ENCODE data around the gene FXYD6. TPM values are rescaled to one million over a fixed set of nuclear protein-coding genes. Genes with fewer than 3 reads are reported as not detected.
"Not testable (repeated sequence)": the region's sequence is repeated elsewhere in the genome, so short reads cannot be mapped to it uniquely, and the experiment has no call there.

FXYD6 gene
- total RNA-seq, 2 donors from 2014 or later, result 0.19 TPM; not detected in 1

- peak overlapping the region; percentile 46 for H3K4me3 Mint-ChIP-seq
- not testable (repeated sequence) for H3K36me3 Mint-ChIP-seq (ENCODE audit: low read depth); H3K27me3 Mint-ChIP-seq; H3K9me3 Mint-ChIP-seq; ATAC-seq (replicated peaks)
- peaks cover 27% of the 10 kb centered on the region for H3K4me1 Mint-ChIP-seq
- peak overlapping the region; percentile 1 for H3K27ac Mint-ChIP-seq
Measured at GRCh38 chr11:117810056-117810451, 66.4 kb downstream of the FXYD6 start.

DNA sequence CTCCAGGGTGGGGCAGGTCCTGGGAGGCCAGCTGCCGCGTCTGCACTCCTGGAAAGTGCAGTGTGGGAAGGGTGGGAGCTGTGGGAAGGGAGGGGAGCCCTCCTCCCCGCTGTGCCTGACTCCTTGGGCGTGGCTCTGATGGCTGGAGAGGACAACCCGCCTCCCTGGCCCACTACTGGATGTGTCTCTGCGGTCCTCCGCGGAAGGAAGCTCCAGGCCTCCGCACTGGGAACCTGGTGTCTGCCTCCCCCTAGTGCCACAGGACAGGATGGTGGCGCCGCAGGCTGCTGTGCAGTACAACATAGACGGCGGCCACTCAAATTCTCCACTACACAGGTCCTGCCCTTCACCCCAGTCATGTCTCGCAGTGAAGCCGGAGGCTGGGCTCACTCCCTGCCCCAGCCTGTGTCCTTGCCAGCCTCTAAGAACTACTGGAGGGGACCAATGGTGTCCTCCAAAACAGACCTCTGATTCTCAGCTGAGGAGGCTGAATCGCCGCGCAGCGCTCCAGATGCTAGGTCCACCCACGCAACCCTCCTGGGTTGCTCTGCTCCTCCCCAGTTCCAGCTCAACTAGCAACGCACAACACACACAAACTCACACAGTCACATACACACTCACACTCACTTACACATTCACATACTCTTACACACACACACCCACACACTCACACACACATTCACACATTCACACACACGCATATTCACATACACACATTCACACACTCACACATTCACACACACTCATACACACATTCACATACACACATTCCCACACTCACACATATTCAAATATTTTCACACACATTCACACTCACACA lies 67.0 kb downstream of the FXYD6 start:
- Mint-ChIP-seq H3K4me1 (peaks cover 21% of the 10 kb centered on the region), H3K36me3 (ENCODE audit: low read depth) (no peaks in the 10 kb centered on the region), H3K9me3 (no peaks in the 10 kb centered on the region), H3K4me3 (peak overlapping the region; percentile 46), H3K27ac (peak overlapping the region; percentile 1), H3K27me3 (peaks cover 4% of the 10 kb centered on the region)
- ATAC-seq (replicated peaks), result peak; percentile 90

GRCh38 chr11:117808784-117809183 lies 67.7 kb downstream of the FXYD6 start:
- H3K27ac Mint-ChIP-seq, result no peak overlapping the region
- peak overlapping the region; percentile 46 for H3K4me3 Mint-ChIP-seq
- no peaks in the 10 kb centered on the region for H3K9me3 Mint-ChIP-seq
- H3K4me1 Mint-ChIP-seq, result peaks cover 18% of the 10 kb centered on the region
- no peaks in the 10 kb centered on the region for H3K36me3 Mint-ChIP-seq (ENCODE audit: low read depth)
- no peak for ATAC-seq (replicated peaks)
- peaks cover 4% of the 10 kb centered on the region for H3K27me3 Mint-ChIP-seq

- ATAC-seq (replicated peaks), result peak; percentile 60
- H3K36me3 Mint-ChIP-seq (ENCODE audit: low read depth), result no peaks in the 10 kb centered on the region
- H3K27me3 Mint-ChIP-seq, result peaks cover 4% of the 10 kb centered on the region
- H3K9me3 Mint-ChIP-seq, result no peaks in the 10 kb centered on the region
- H3K27ac Mint-ChIP-seq, result no peak overlapping the region
- H3K4me1 Mint-ChIP-seq, result peaks cover 8% of the 10 kb centered on the region
- no peak overlapping the region for H3K4me3 Mint-ChIP-seq
Measured at GRCh38 chr11:117807482-117808327, 68.8 kb downstream of the FXYD6 start.

- Mint-ChIP-seq H3K36me3 (ENCODE audit: low read depth) (no peaks in the 10 kb centered on the region), H3K27me3 (peaks cover 4% of the 10 kb centered on the region), H3K4me3 (no peak overlapping the region), H3K4me1 (peaks cover 7% of the 10 kb centered on the region), H3K27ac (no peak overlapping the region), H3K9me3 (no peaks in the 10 kb centered on the region)
- ATAC-seq (replicated peaks), result no peak
Measured at GRCh38 chr11:117806846-117807245, 69.6 kb downstream of the FXYD6 start.

DNA sequence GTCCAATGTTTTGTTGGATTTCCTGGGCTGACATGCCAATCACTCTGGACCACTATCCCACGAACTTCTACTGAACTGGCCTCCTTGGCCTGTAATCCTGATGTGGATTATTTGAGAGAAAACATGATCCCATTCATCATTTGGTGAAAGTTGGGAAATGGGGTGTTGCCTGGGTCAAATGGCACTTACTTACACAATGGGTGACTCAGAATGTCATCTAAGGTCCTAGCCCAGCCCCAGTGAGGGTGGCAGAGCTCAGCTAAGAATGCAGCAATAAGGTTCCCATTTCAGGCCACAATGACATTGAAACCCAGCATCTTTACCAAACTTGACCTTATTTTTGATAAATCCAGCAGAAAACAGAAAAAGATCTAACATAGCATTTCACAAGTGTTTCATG lies 71.4 kb downstream of the FXYD6 start:
- H3K4me3 Mint-ChIP-seq, result no peak overlapping the region
- no peaks in the 10 kb centered on the region for H3K9me3 Mint-ChIP-seq

DNA sequence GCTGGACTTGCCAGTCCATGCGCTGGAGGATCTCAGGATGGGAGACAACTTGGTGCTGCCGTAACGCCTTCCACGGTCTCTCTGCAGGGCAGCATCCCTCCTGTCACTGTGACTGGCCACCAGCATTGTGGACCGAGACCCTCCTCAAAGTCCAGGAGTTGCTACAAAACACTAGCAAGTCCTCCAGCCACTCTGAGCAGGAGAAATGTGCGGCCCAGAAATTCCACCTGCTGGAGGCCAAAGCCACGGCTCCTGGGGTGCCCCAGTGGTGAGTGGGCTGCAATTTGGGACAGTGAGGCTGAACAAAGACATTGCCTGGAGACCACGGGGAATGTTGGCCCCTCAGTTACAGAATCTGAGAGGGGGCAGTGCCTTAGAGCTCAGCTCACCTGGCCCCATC lies 72.6 kb downstream of the FXYD6 start:
- Mint-ChIP-seq H3K9me3 (no peaks in the 10 kb centered on the region), H3K4me1 (no peaks in the 10 kb centered on the region), H3K27ac (no peak overlapping the region), H3K4me3 (no peak overlapping the region), H3K36me3 (ENCODE audit: low read depth) (no peaks in the 10 kb centered on the region), H3K27me3 (peaks cover 1% of the 10 kb centered on the region)
- ATAC-seq (replicated peaks), result no peak

More for the DNA sequence above, 71.4 kb downstream of the FXYD6 start:
- Mint-ChIP-seq H3K4me1 (peaks cover 6% of the 10 kb centered on the region), H3K27ac (no peak overlapping the region), H3K36me3 (ENCODE audit: low read depth) (no peaks in the 10 kb centered on the region), H3K27me3 (peaks cover 4% of the 10 kb centered on the region)
- no peak for ATAC-seq (replicated peaks)

GRCh38 chr11:117799634-117800033 lies 76.8 kb downstream of the FXYD6 start:
- Mint-ChIP-seq H3K36me3 (ENCODE audit: low read depth) (no peaks in the 10 kb centered on the region), H3K27me3 (peaks cover 19% of the 10 kb centered on the region), H3K9me3 (no peaks in the 10 kb centered on the region), H3K4me3 (no peak overlapping the region), H3K4me1 (peaks cover 5% of the 10 kb centered on the region), H3K27ac (no peak overlapping the region)
- ATAC-seq (replicated peaks), result no peak

- no peaks in the 10 kb centered on the region for H3K36me3 Mint-ChIP-seq (ENCODE audit: low read depth)
- ATAC-seq (replicated peaks), result peak; percentile 75
- H3K4me1 Mint-ChIP-seq, result peaks cover 5% of the 10 kb centered on the region
- peak within 1 kb of the TSS; percentile 55 for H3K4me3 Mint-ChIP-seq
- peaks cover 43% of the 10 kb centered on the region for H3K27me3 Mint-ChIP-seq
- H3K27ac Mint-ChIP-seq, result no peak within 1 kb of the TSS
- H3K9me3 Mint-ChIP-seq, result no peaks in the 10 kb centered on the region
Measured at GRCh38 chr11:117796872-117797529, 79.5 kb downstream of the FXYD6 start, which contains the start of gene DSCAML1. DSCAML1 (minus strand) TSS chr11:117797216; CDS start chr11:117797079, 137 bp downstream.

GRCh38 chr11:117796456-117796871 lies 80.0 kb downstream of the FXYD6 start:
- ATAC-seq (replicated peaks), result no peak
- no peaks in the 10 kb centered on the region for H3K36me3 Mint-ChIP-seq (ENCODE audit: low read depth)
- peak overlapping the region; percentile 33 for H3K4me3 Mint-ChIP-seq
- H3K27me3 Mint-ChIP-seq, result peaks cover 46% of the 10 kb centered on the region
- H3K4me1 Mint-ChIP-seq, result peaks cover 5% of the 10 kb centered on the region
- no peak overlapping the region for H3K27ac Mint-ChIP-seq
- no peaks in the 10 kb centered on the region for H3K9me3 Mint-ChIP-seq

DNA sequence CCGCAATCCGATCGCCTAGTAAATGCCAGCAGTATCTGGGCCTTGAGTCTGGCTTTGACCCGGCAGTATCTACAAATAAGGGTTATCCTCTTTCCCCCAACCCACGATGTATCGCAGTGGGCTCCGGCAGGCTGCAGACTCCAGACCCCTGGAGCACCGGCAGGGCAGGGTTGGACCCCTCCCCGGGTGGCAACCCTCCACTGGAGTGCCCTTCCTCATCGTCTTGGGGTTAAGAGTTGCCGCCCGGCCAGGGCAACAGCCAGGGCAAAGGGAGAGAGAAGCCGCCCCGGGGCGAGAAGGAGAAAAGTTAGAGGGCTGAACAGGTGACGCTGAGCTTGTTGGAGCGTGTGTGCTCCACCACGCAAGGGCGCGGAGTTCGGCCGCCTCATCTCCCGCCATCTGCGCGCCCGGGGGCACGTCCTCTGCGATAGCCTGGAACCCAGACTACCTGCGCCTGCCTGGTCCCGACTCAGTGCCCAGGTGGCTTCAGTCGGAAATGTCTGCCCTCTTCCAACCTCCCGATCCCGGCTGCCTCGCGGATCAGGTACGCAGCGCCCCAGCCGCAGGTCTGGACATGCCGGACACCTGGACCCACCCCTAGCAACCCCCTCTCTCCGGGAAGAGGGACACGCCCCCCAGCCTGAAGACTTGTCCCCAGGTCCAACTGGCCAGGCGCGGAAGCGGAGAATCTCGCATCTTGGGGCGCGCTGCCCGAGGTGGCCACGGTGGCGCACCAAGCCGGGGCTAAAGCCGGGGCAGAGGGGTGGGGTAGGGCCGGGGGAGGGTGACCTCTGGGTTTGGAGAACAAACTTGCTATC lies 80.6 kb downstream of the FXYD6 start:
- H3K4me1 Mint-ChIP-seq, result peaks cover 5% of the 10 kb centered on the region
- no peak overlapping the region for H3K27ac Mint-ChIP-seq
- H3K9me3 Mint-ChIP-seq, result no peaks in the 10 kb centered on the region
- peak overlapping the region; percentile 33 for H3K4me3 Mint-ChIP-seq
- no peak for ATAC-seq (replicated peaks)
- no peaks in the 10 kb centered on the region for H3K36me3 Mint-ChIP-seq (ENCODE audit: low read depth)
- H3K27me3 Mint-ChIP-seq, result peaks cover 48% of the 10 kb centered on the region

GRCh38 chr11:117794772-117795629 lies 81.5 kb downstream of the FXYD6 start:
- ATAC-seq (replicated peaks), result no peak
- Mint-ChIP-seq H3K4me1 (peaks cover 5% of the 10 kb centered on the region), H3K27ac (no peak overlapping the region), H3K36me3 (ENCODE audit: low read depth) (no peaks in the 10 kb centered on the region), H3K4me3 (peak overlapping the region; percentile 33), H3K27me3 (peaks cover 53% of the 10 kb centered on the region), H3K9me3 (no peaks in the 10 kb centered on the region)

DNA sequence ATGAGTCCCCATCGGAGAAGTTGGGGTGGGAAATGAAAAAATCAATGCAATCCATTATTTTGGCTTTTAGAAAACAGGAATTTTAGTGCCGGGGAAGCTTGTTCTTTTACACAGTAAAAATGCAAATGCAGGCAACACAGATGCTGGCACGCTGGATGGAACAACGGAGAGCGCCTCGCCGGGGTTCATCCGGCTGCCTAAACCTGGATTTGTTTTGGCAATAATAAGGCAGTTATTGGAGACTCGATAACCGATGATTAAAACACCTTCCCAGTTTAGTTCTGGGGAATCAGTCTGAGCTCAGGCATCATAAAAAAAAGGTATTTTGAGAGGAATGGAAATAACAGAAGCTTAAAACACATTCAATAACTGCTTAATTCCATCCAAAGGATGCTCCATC lies 82.3 kb downstream of the FXYD6 start:
- no peaks in the 10 kb centered on the region for H3K36me3 Mint-ChIP-seq (ENCODE audit: low read depth)
- ATAC-seq (replicated peaks), result no peak
- no peak overlapping the region for H3K27ac Mint-ChIP-seq
- no peak overlapping the region for H3K4me3 Mint-ChIP-seq
- H3K27me3 Mint-ChIP-seq, result peaks cover 53% of the 10 kb centered on the region
- H3K4me1 Mint-ChIP-seq, result peaks cover 5% of the 10 kb centered on the region
- H3K9me3 Mint-ChIP-seq, result no peaks in the 10 kb centered on the region
